ENCODE data around the gene MKLN1.
"Not testable (repeated sequence)": the region's sequence is repeated elsewhere in the genome, so short reads cannot be mapped to it uniquely, and the experiment has no call there.

DNA sequence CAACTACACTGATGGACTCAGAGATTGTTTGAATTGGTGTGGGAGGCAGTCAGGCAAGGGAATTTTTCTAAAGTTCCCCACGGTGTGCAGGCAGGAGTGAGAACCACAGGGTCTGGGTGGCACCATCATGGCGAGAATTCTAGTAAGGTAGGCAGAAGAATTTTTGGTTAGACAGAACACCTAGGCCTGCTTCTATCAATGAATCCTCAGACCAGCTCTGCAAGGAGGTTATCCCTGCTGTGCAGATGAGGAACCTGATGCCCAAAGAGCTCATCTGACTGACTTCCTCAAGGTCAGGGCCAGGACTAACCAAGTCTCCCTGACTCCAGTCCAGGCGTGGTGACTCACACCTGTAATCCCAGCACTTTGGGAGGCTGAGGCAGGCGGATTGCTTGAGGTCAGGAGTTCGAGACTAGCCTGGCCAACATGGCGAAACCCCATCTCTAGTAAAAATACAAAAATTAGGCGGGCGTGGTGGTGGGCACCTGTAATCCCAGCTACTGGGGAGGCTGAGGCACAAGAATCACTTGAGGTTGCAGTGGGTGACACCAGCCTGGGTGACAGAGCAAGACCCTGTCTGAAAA lies 177.5 kb downstream of the MKLN1 start:
- TF ChIP-seq, protein P1, sequence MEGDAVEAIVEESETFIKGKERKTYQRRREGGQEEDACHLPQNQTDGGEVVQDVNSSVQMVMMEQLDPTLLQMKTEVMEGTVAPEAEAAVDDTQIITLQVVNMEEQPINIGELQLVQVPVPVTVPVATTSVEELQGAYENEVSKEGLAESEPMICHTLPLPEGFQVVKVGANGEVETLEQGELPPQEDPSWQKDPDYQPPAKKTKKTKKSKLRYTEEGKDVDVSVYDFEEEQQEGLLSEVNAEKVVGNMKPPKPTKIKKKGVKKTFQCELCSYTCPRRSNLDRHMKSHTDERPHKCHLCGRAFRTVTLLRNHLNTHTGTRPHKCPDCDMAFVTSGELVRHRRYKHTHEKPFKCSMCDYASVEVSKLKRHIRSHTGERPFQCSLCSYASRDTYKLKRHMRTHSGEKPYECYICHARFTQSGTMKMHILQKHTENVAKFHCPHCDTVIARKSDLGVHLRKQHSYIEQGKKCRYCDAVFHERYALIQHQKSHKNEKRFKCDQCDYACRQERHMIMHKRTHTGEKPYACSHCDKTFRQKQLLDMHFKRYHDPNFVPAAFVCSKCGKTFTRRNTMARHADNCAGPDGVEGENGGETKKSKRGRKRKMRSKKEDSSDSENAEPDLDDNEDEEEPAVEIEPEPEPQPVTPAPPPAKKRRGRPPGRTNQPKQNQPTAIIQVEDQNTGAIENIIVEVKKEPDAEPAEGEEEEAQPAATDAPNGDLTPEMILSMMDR (IDR thresholded peaks at IDR 0.05; ENCODE audit: low read depth, low read length, missing input control) = not testable (repeated sequence)
- not testable (repeated sequence) for TF ChIP-seq FOXA1 (IDR thresholded peaks at IDR 0.05); EGR1 (IDR thresholded peaks at IDR 0.05; ENCODE audit: low read depth in 2 of 2); TAF1 (conservative IDR thresholded peaks at IDR 0.05); GABPA (IDR thresholded peaks at IDR 0.05 in 1 of 2, conservative IDR thresholded peaks at IDR 0.05 in 1 of 2); HNF4G (IDR thresholded peaks at IDR 0.05)
